A549 (cell line): ENCODE measurements around the gene CCDC183.
"Not testable (repeated sequence)": the region's sequence is repeated elsewhere in the genome, so short reads cannot be mapped to it uniquely, and the experiment has no call there.

Experiments used
- BHLHE40 ChIP-seq: IDR thresholded peaks from 2 replicates; pipeline ENCODE4 v1.6.1; 2012; ENCODE audit warnings: low read depth, low read length, inconsistent platforms
- FOSL2 ChIP-seq, 2 experiments: fragments of 450-650 bp in 1 of 2; fragments of >200 bp in 1 of 2; sonication (Bioruptor Twin) in 1 of 2; formaldehyde crosslinking; IDR thresholded peaks; 2 replicates each; pipeline versions ENCODE4 v1.5.0 to v1.6.1; 2016 to 2020; ENCODE audit warnings: mild to moderate bottlenecking in 1 of 2, moderate library complexity in 1 of 2
- JUN ChIP-seq, 2 experiments: fragments of >200 bp; sonication (Bioruptor Twin); formaldehyde crosslinking; IDR thresholded peaks; 2 replicates in 1 of 2; 3 replicates in 1 of 2; pipeline ENCODE4 v1.6.1; 2016 to 2017
- MYC ChIP-seq: IDR thresholded peaks from 2 replicates; pipeline ENCODE4 v1.6.1; 2012; ENCODE audit warnings: mild to moderate bottlenecking, inconsistent platforms, low read length, improper control_type of control experiment, borderline replicate concordance
- POLR2A ChIP-seq: IDR thresholded peaks from 2 replicates; pipeline ENCODE4 v1.6.1; 2012; ENCODE audit warnings: mild to moderate bottlenecking, low read length

- TF ChIP-seq FOSL2 (IDR thresholded peaks at IDR 0.05); FOSL2 (CRISPR knock-in tag; IDR thresholded peaks at IDR 0.05); POLR2A; BHLHE40; JUN (IDR thresholded peaks at IDR 0.05); MYC: not testable (repeated sequence)
Observed at GRCh38 chr9:136788644-136789522, 7.3 kb upstream of the CCDC183 start.
